Smooth muscle cell (in vitro differentiated cells): ENCODE results near the gene UTS2B. TPM values are rescaled to one million over a fixed set of nuclear protein-coding genes. Genes with fewer than 3 reads are reported as not detected.

Source experiments
- DNase-seq: peaks from one replicate; lab custom pipeline; 2025; ENCODE audit not compliant: unreplicated experiment; lab: John Stamatoyannopoulos, UW
- H2AFZ ChIP-seq: fragments of 200-600 bp; sonication (generic); 2 replicates; pipeline ENCODE4 v1.6.0; 2016; ENCODE audit warnings: antibody characterized with exemption, low read depth, mild to moderate bottlenecking
- H3F3A ChIP-seq: fragments of 200-600 bp; sonication (generic); 2 replicates; pipeline ENCODE4 v1.6.0; 2017; ENCODE audit warnings: antibody characterized with exemption, low read depth
- H3K27ac ChIP-seq: fragments of 200-600 bp; sonication (generic); 2 replicates; pipeline ENCODE4 v1.5.1; 2016; ENCODE audit warnings: low read depth, mild to moderate bottlenecking
- H3K27me3 ChIP-seq: fragments of 200-600 bp; sonication (generic); 2 replicates; pipeline ENCODE4 v1.6.1; 2016; ENCODE audit warnings: low read depth, mild to moderate bottlenecking
- H3K36me3 ChIP-seq: fragments of 200-600 bp; sonication (generic); 2 replicates; pipeline ENCODE4 v1.5.1; 2016; ENCODE audit warnings: low read depth
- H3K4me1 ChIP-seq: fragments of 200-600 bp; sonication (generic); 2 replicates; pipeline ENCODE4 v1.5.1; 2016; ENCODE audit warnings: low read depth
- H3K4me2 ChIP-seq: fragments of 200-600 bp; sonication (generic); 2 replicates; pipeline ENCODE4 v1.6.0; 2016; ENCODE audit warnings: mild to moderate bottlenecking
- H3K4me3 ChIP-seq: fragments of 200-600 bp; sonication (generic); 2 replicates; pipeline ENCODE4 v1.5.1; 2016; ENCODE audit warnings: mild to moderate bottlenecking
- H3K79me2 ChIP-seq: fragments of 200-600 bp; sonication (generic); 2 replicates; pipeline ENCODE4 v1.6.0; 2016; ENCODE audit warnings: low read depth, mild to moderate bottlenecking
- H3K9ac ChIP-seq: fragments of 200-600 bp; sonication (generic); 2 replicates; pipeline ENCODE4 v1.6.0; 2016; ENCODE audit warnings: low read depth
- H3K9me3 ChIP-seq: fragments of 200-600 bp; sonication (generic); replicated peaks from 2 replicates; pipeline ENCODE4 v1.5.1; 2016; ENCODE audit warnings: low read depth
- H4K20me1 ChIP-seq: fragments of 200-600 bp; sonication (generic); 2 replicates; pipeline ENCODE4 v1.6.0; 2016; ENCODE audit warnings: low read depth
- CTCF ChIP-seq: fragments of 200-600 bp; sonication (generic); IDR thresholded peaks from 2 replicates; pipeline ENCODE4 v1.5.1; 2017; ENCODE audit warnings: borderline replicate concordance, mild to moderate bottlenecking, antibody characterized with exemption; ENCODE audit not compliant: insufficient read depth, poor library complexity, severe bottlenecking
- WGBS: methylation state at CpG from one replicate; pipeline ENCODE4 v1.1.7; 2016; ENCODE audit warnings: low lambda C conversion rate; 5-methylcytosine and 5-hydroxymethylcytosine counted together
- polyA plus RNA-seq: library from polyadenylated mRNA; unstranded; fragments of >200 nt; fragmentation: Nextera tagmentation; extraction: Ambion mirVana; gene quantifications from 2 replicates; pipeline ENCODE4 v1.2.1, GENCODE V29; 2016
- total RNA-seq: library from RNA; depleted of rRNA; stranded (reverse); fragments of >200 nt; gene quantifications from 2 replicates; pipeline ENCODE4 v1.2.3, GENCODE V29; 2014

Gene UTS2B
- total and polyA plus RNA-seq, 2 experiments from 2014 or later, result 1.1 TPM; not detected in 1

DNA sequence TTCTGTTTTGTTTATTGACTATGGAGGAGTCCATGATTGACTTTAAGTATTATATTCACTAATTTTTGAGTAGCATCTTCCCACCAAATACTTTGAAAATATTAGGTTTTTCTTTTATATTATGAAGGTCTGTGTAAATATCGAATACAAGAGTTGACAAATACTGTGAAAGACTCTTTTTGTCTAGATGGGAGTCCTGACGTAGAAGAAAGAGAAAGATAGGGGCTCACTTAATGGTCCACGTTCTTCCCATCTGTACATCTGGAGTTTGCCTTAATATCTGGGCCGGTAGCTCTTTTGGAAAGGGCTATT lies 7.8 kb upstream of the UTS2B start:
- H3K27ac ChIP-seq, result peak overlapping the region; percentile 74
- H3K36me3 ChIP-seq, result no peaks in the 10 kb centered on the region
- H2AFZ ChIP-seq, result no peak overlapping the region
- H4K20me1 ChIP-seq, result peaks cover 19% of the 10 kb centered on the region
- H3K79me2 ChIP-seq, result peaks cover 99% of the 10 kb centered on the region
- DNase-seq, result no peak
- H3K4me2 ChIP-seq, result peak overlapping the region; percentile 15
- peaks cover 12% of the 10 kb centered on the region for H3K4me1 ChIP-seq
- H3K27me3 ChIP-seq, result no peaks in the 10 kb centered on the region
- H3F3A ChIP-seq, result peaks cover 12% of the 10 kb centered on the region
- no peaks in the 10 kb centered on the region for H3K9me3 ChIP-seq
- H3K9ac ChIP-seq, result no peak overlapping the region
- TF ChIP-seq CTCF, result no peak
- whole genome bisulfite sequencing, result 82% methylated on average over 4 of the region's 4 CpGs
- no peak overlapping the region for H3K4me3 ChIP-seq

DNA sequence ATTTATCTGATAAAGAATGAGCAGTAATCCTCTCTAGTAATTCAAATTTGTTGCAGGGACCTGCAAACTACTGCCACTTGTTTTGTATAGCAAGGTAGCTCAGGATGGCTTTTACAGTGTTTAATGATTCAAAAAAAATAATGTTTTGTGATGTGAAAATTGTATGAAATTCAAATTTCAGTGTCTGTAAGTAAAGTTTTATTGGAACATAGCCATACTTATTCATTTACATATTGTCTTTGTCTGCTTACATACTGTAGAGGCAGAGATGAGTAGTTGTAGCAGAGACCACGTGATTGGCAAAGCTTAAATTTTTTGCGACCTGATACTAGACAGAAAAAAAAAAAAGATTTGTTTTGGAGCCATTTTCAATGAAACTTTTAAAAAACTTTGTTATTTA lies 6.5 kb upstream of the UTS2B start:
- H3K4me1 ChIP-seq, result peaks cover 22% of the 10 kb centered on the region
- H3K9me3 ChIP-seq, result no peaks in the 10 kb centered on the region
- H3K9ac ChIP-seq, result no peak overlapping the region
- H3K36me3 ChIP-seq, result no peaks in the 10 kb centered on the region
- no peak for TF ChIP-seq CTCF
- no peaks in the 10 kb centered on the region for H3K27me3 ChIP-seq
- no peak for DNase-seq
- 65% methylated on average over 2 of the region's 2 CpGs for WGBS
- H3K27ac ChIP-seq, result peak overlapping the region; percentile 74
- H3F3A ChIP-seq, result peaks cover 12% of the 10 kb centered on the region
- H3K4me2 ChIP-seq, result no peak overlapping the region
- no peak overlapping the region for H2AFZ ChIP-seq
- peaks cover 99% of the 10 kb centered on the region for H3K79me2 ChIP-seq
- H3K4me3 ChIP-seq, result no peak overlapping the region
- peaks cover 7% of the 10 kb centered on the region for H4K20me1 ChIP-seq

- peaks cover 89% of the 10 kb centered on the region for H3K79me2 ChIP-seq
- no peaks in the 10 kb centered on the region for H3K27me3 ChIP-seq
- H3K27ac ChIP-seq, result peak overlapping the region; percentile 17
- H3K4me3 ChIP-seq, result no peak overlapping the region
- H3F3A ChIP-seq, result peaks cover 11% of the 10 kb centered on the region
- no peak overlapping the region for H3K4me2 ChIP-seq
- H3K36me3 ChIP-seq, result no peaks in the 10 kb centered on the region
- WGBS, result 79% methylated on average over 4 of the region's 4 CpGs
- H2AFZ ChIP-seq, result no peak overlapping the region
- H3K9me3 ChIP-seq, result no peaks in the 10 kb centered on the region
- DNase-seq, result no peak
- TF ChIP-seq CTCF, result no peak
- no peaks in the 10 kb centered on the region for H4K20me1 ChIP-seq
- no peak overlapping the region for H3K9ac ChIP-seq
- H3K4me1 ChIP-seq, result peaks cover 35% of the 10 kb centered on the region
Measured at GRCh38 chr3:191334346-191334893, 4.1 kb upstream of the UTS2B start.

GRCh38 chr3:191333298-191333880 lies 3.1 kb upstream of the UTS2B start:
- peak overlapping the region; percentile 84 for H3K4me2 ChIP-seq
- WGBS, result 93% methylated on average over 3 of the region's 3 CpGs

More at GRCh38 chr3:191333298-191333880, 3.1 kb upstream of the UTS2B start:
- Histone ChIP-seq H3K36me3 (no peaks in the 10 kb centered on the region), H3K79me2 (peaks cover 78% of the 10 kb centered on the region), H2AFZ (no peak overlapping the region), H3K9ac (no peak overlapping the region), H3K27ac (peak overlapping the region; percentile 91), H3F3A (peaks cover 12% of the 10 kb centered on the region), H4K20me1 (no peaks in the 10 kb centered on the region), H3K9me3 (no peaks in the 10 kb centered on the region), H3K4me3 (no peak overlapping the region), H3K4me1 (peaks cover 35% of the 10 kb centered on the region), H3K27me3 (no peaks in the 10 kb centered on the region)
- no peak for TF ChIP-seq CTCF
- DNase-seq, result no peak
